Measurements from ENCODE around the gene KLHL17. TPM values are rescaled to one million over a fixed set of nuclear protein-coding genes. Genes with fewer than 3 reads are reported as not detected.

KLHL17 gene
- total RNA-seq, 1 experiment from 2014 or later = 41.4 TPM

DNA sequence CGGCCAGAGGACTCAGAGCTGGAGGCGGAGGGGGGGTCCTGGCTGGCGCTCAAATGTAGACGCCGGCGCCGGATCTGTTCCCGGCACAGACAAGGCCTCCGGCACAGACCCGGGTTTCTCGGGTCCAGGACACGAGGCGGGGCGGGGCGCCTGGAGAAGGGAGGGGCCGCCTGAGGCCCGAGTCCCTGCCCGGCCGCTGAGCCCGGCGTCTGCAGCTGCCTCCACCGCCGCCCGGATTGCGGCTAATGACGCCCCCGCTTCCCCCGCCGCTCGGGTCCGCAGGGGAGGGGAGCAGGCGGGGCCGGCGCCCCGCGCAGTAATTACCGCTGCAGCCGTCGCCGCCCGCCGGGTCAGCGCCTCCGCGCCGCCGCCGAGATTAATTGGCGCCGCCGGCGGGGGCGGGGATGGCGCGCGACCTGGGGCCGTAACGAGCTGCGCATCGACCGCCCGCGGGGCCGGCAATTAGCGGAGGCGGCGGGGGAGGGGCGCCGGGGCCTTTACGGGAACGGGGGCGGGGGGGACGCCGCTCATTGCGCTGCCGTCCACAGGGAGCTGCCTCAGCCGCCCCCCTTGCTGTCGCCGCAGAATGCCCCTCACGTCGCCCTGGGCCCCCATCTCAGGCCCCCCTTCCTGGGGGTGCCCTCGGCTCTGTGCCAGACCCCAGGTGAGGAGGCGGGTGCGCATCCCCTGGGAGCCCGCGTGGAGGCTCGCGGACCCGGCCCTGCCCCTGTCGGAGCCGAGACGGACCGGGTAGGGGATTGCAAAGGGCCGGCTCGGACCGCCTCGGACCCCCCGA lies 18.6 kb upstream of the KLHL17 start:
- H3K23me2 ChIP-seq (ENCODE audit: insufficient read length, low read depth, low read length, poor library complexity, severe bottlenecking) = peaks cover 6% of the 10 kb centered on the region
- no peaks in the 10 kb centered on the region for H3K79me2 ChIP-seq (ENCODE audit: insufficient read depth, low read length)
- H2BK120ac ChIP-seq (ENCODE audit: low read depth, low read length, poor library complexity, severe bottlenecking) = no peak overlapping the region
- peaks cover 38% of the 10 kb centered on the region for H3K27me3 ChIP-seq (ENCODE audit: insufficient read depth, low read length)
- H3T11ph ChIP-seq (ENCODE audit: low read length) = no peak overlapping the region
- no peak overlapping the region for H3K27ac ChIP-seq (ENCODE audit: insufficient read length, low read depth, low read length)
- no peak overlapping the region for H2AFZ ChIP-seq (ENCODE audit: low read length)
- no peak for TF ChIP-seq CTCF (conservative IDR thresholded peaks at IDR 0.05)
- Mint-ChIP-seq H3K9me3 (no peaks in the 10 kb centered on the region), H3K36me3 (ENCODE audit: insufficient read depth in 1 of 3, low read depth in 3 of 3) (peaks cover 8 to 23% (median 13%) of the 10 kb centered on the region in 3 experiments), H3K4me1 (peaks cover 3 to 37% of the 10 kb centered on the region in 2 experiments), H3K4me3 (peak overlapping the region; percentile 51 to 75; a peak in 4 of 5 replicates), H3K27ac (no peak overlapping the region), H3K27me3 (ENCODE audit: low read depth) (peaks cover 56% of the 10 kb centered on the region)
- no peaks in the 10 kb centered on the region for H3K4me1 ChIP-seq (ENCODE audit: insufficient read depth, low read length)
- H2BK5ac ChIP-seq (ENCODE audit: insufficient read length, low read length) = no peak overlapping the region
- H2AK5ac ChIP-seq (ENCODE audit: insufficient read length, low read length) = no peak overlapping the region
- no peak overlapping the region for H3K56ac ChIP-seq (ENCODE audit: insufficient read length, low read depth, low read length)
- H3K23ac ChIP-seq (ENCODE audit: insufficient read length, low read depth, low read length) = no peak overlapping the region
- H4K8ac ChIP-seq (replicated peaks; ENCODE audit: insufficient read length, low read depth, low read length) = no peak overlapping the region
- DNase-seq = peak; percentile 65
- H2BK15ac ChIP-seq (ENCODE audit: low read depth, low read length) = no peak overlapping the region
- no CpG with 5 or more reads among the region's 98 CpGs for WGBS (ENCODE audit: extremely low coverage, insufficient read length, low lambda C conversion rate)
- no peak overlapping the region for H2BK12ac ChIP-seq (ENCODE audit: insufficient read length, low read depth, low read length)
- no peak overlapping the region for H3K4ac ChIP-seq (ENCODE audit: low read depth, low read length)
- no peaks in the 10 kb centered on the region for H4K20me1 ChIP-seq (ENCODE audit: control insufficient read depth, insufficient read depth, insufficient read length)
- H4K91ac ChIP-seq (ENCODE audit: insufficient read length, low read depth, low read length) = no peak overlapping the region
- H3K9ac ChIP-seq (ENCODE audit: extremely low read depth, insufficient read length, low read length) = no peak overlapping the region
- H3K9me3 ChIP-seq (ENCODE audit: control insufficient read depth, low read depth, low read length) = no peaks in the 10 kb centered on the region
- no peak overlapping the region for H4K5ac ChIP-seq (ENCODE audit: insufficient read length, low read depth, low read length)
- H2BK20ac ChIP-seq (ENCODE audit: low read depth, low read length, poor library complexity, severe bottlenecking) = no peak overlapping the region
- no peak overlapping the region for H3K18ac ChIP-seq (ENCODE audit: insufficient read length, low read depth, low read length)
- H3K14ac ChIP-seq (ENCODE audit: insufficient read depth, low read length) = no peak overlapping the region
- H3K4me2 ChIP-seq (ENCODE audit: insufficient read depth, insufficient read length, low read length) = peak overlapping the region; percentile 36
- no peaks in the 10 kb centered on the region for H3K79me1 ChIP-seq (ENCODE audit: insufficient read depth, low read depth, low read length, poor library complexity, severe bottlenecking)

All from H9 (cell line).